Measurements from ENCODE around the gene SRRM4. TPM values are rescaled to one million over a fixed set of nuclear protein-coding genes. Genes with fewer than 3 reads are reported as not detected.

Gene SRRM4
- total RNA-seq, 1 experiment from 2014 or later: under 0.01 TPM

- ChIA-PET POLR2A (ENCODE audit: unreplicated experiment) (no interaction called here), CTCF (no interaction called here)
- Histone ChIP-seq H3K36me3 (ENCODE audit: low read depth, low read length) (no peaks in the 10 kb centered on the region), H2AFZ (ENCODE audit: low read length) (no peak overlapping the region), H3K27ac (ENCODE audit: low read length) (no peak overlapping the region), H3K9me3 (ENCODE audit: low read length) (no peaks in the 10 kb centered on the region), H3K4me1 (ENCODE audit: insufficient read depth, low read length) (no peaks in the 10 kb centered on the region), H3K27me3 (ENCODE audit: low read length) (peaks cover 10% of the 10 kb centered on the region; the same call in 1 of the 2 replicates), H3K4me2 (ENCODE audit: low read length) (no peak overlapping the region), H3K9ac (ENCODE audit: low read length) (no peak overlapping the region), H3K4me3 (ENCODE audit: low read length) (no peak overlapping the region), H4K20me1 (ENCODE audit: low read length) (no peaks in the 10 kb centered on the region), H3K9me2 (replicated peaks; ENCODE audit: low read length) (no peaks in the 10 kb centered on the region), H3F3A (ENCODE audit: low read length, unreplicated experiment) (no peaks in the 10 kb centered on the region), H3K79me2 (ENCODE audit: low read length) (no peaks in the 10 kb centered on the region)
- no peak for TF ChIP-seq EZH2phosphoT487 (IDR thresholded peaks at IDR 0.05; ENCODE audit: borderline replicate concordance, low read length)
- TF ChIP-seq CTCF (conservative IDR thresholded peaks at IDR 0.05; ENCODE audit: low read depth, low read length): no peak
- TF ChIP-seq EZH2 (IDR thresholded peaks at IDR 0.05; ENCODE audit: low read length, unreplicated experiment): no peak
- no peak for ATAC-seq
- no peak for DNase-seq
- intact Hi-C loops (cut with micrococcal nuclease): no loop called here
- no TSS peak for BruUV-seq (replicated peaks)
These were observed 27.4 kb downstream of the SRRM4 start for GRCh38 chr12:119008691-119009221.

GRCh38 chr12:119011231-119011630, 29.9 kb downstream of the SRRM4 start:
- Histone ChIP-seq H3K27me3 (ENCODE audit: low read length) (peaks cover 10% of the 10 kb centered on the region; the same call in 1 of the 2 replicates), H3K9me2 (replicated peaks; ENCODE audit: low read length) (no peaks in the 10 kb centered on the region), H3K36me3 (ENCODE audit: low read depth, low read length) (no peaks in the 10 kb centered on the region), H3K79me2 (ENCODE audit: low read length) (no peaks in the 10 kb centered on the region), H3K9me3 (ENCODE audit: low read length) (no peaks in the 10 kb centered on the region), H3K27ac (ENCODE audit: low read length) (no peak overlapping the region), H3K4me1 (ENCODE audit: insufficient read depth, low read length) (no peaks in the 10 kb centered on the region), H4K20me1 (ENCODE audit: low read length) (no peaks in the 10 kb centered on the region), H3K9ac (ENCODE audit: low read length) (no peak overlapping the region), H3F3A (ENCODE audit: low read length, unreplicated experiment) (no peaks in the 10 kb centered on the region), H3K4me2 (ENCODE audit: low read length) (no peak overlapping the region), H3K4me3 (ENCODE audit: low read length) (no peak overlapping the region), H2AFZ (ENCODE audit: low read length) (no peak overlapping the region)
- ChIA-PET POLR2A (ENCODE audit: unreplicated experiment) (no interaction called here), CTCF (no interaction called here)
- intact Hi-C loops (cut with micrococcal nuclease): no loop called here
- no peak for ATAC-seq
- no peak for DNase-seq
- no peak for TF ChIP-seq EZH2 (IDR thresholded peaks at IDR 0.05; ENCODE audit: low read length, unreplicated experiment)
- TF ChIP-seq CTCF (conservative IDR thresholded peaks at IDR 0.05; ENCODE audit: low read depth, low read length): no peak
- no peak for TF ChIP-seq EZH2phosphoT487 (IDR thresholded peaks at IDR 0.05; ENCODE audit: borderline replicate concordance, low read length)
- no TSS peak for BruUV-seq (replicated peaks)

- Histone ChIP-seq H3K27me3 (ENCODE audit: low read length) (peaks cover 10% of the 10 kb centered on the region; the same call in 1 of the 2 replicates), H3K4me1 (ENCODE audit: insufficient read depth, low read length) (no peaks in the 10 kb centered on the region), H3K9ac (ENCODE audit: low read length) (no peak overlapping the region), H3K9me3 (ENCODE audit: low read length) (no peaks in the 10 kb centered on the region), H3F3A (ENCODE audit: low read length, unreplicated experiment) (no peaks in the 10 kb centered on the region), H3K9me2 (replicated peaks; ENCODE audit: low read length) (no peaks in the 10 kb centered on the region), H3K4me3 (ENCODE audit: low read length) (no peak overlapping the region), H3K36me3 (ENCODE audit: low read depth, low read length) (no peaks in the 10 kb centered on the region), H3K79me2 (ENCODE audit: low read length) (no peaks in the 10 kb centered on the region), H4K20me1 (ENCODE audit: low read length) (no peaks in the 10 kb centered on the region), H2AFZ (ENCODE audit: low read length) (no peak overlapping the region), H3K27ac (ENCODE audit: low read length) (no peak overlapping the region), H3K4me2 (ENCODE audit: low read length) (no peak overlapping the region)
- no peak for ATAC-seq
- POLR2A ChIA-PET (ENCODE audit: unreplicated experiment): no interaction called here
- CTCF ChIA-PET: no interaction called here
- BruUV-seq (replicated peaks): no TSS peak
- DNase-seq: no peak
- no peak for TF ChIP-seq EZH2phosphoT487 (IDR thresholded peaks at IDR 0.05; ENCODE audit: borderline replicate concordance, low read length)
- intact Hi-C loops (cut with micrococcal nuclease): no loop called here
These were observed 30.8 kb downstream of the SRRM4 start for GRCh38 chr12:119012179-119012578.
